ENCODE results near the gene ERFL.

- TF ChIP-seq CTCF (IDR thresholded peaks at IDR 0.05) (no peak), EP300 (IDR thresholded peaks at IDR 0.05; ENCODE audit: low read depth) (no peak), POLR2A (IDR thresholded peaks at IDR 0.05) (peak; percentile 54)
Measured at GRCh38 chr19:41882568-41883462, 45.4 kb downstream of the ERFL start, which contains the start of gene ARHGEF1.

All from transverse colon (tissue), 3 donors.